ENCODE data around the gene CHML. TPM values are rescaled to one million over a fixed set of nuclear protein-coding genes. Genes with fewer than 3 reads are reported as not detected.

CHML gene
- total RNA-seq, 4 donors from 2014 or later = 8.0 to 14.3 (median 12.1) TPM

GRCh38 chr1:241612533-241613477 lies 27.4 kb downstream of the CHML start:
- Histone ChIP-seq H3K27ac (no peak overlapping the region), H3K27me3 (no peaks in the 10 kb centered on the region), H3K4me3 (no peak overlapping the region), H3K36me3 (no peaks in the 10 kb centered on the region), H3K9me3 (no peaks in the 10 kb centered on the region), H3K4me1 (peaks cover 13% of the 10 kb centered on the region)
- WGBS = 74% methylated on average over 9 of the region's 9 CpGs
- no peak for TF ChIP-seq CTCF (IDR thresholded peaks at IDR 0.05)
- no peak for TF ChIP-seq EP300 (IDR thresholded peaks at IDR 0.05)
- no peak for TF ChIP-seq POLR2A (IDR thresholded peaks at IDR 0.05)
- TF ChIP-seq POLR2AphosphoS5 (IDR thresholded peaks at IDR 0.05) = no peak
- no peak for DNase-seq (ENCODE audit: low spot score in 2 of 2)

DNA sequence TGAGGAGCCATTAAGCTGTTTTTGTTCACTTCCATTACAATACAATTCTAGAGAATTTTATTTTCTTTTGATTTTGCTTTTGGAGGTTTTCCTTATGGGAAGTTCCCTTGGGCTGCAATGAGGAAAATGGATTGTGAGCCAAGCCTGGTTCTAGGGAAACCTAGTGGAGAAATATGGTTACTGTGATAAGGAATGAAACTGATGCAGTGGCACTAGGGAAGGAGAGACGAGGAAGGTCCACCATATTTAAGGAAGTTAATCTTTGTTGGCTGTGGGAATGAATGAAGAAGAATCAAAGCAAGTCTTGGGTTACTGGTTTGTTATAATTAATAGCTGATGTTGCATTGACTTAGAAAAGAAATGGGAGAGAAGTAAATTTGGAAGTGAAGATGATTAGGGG lies 28.4 kb downstream of the CHML start:
- H3K27me3 ChIP-seq = no peaks in the 10 kb centered on the region
- WGBS = 85% methylated on average over 1 of the region's 1 CpG
- no peak for DNase-seq (ENCODE audit: low spot score in 2 of 2)
- H3K9me3 ChIP-seq = no peaks in the 10 kb centered on the region
- no peak overlapping the region for H3K27ac ChIP-seq
- H3K36me3 ChIP-seq = no peaks in the 10 kb centered on the region
- H3K4me3 ChIP-seq = no peak overlapping the region
- peaks cover 13% of the 10 kb centered on the region for H3K4me1 ChIP-seq
- no peak for TF ChIP-seq POLR2AphosphoS5 (IDR thresholded peaks at IDR 0.05)
- TF ChIP-seq POLR2A (IDR thresholded peaks at IDR 0.05) = no peak
- TF ChIP-seq CTCF (IDR thresholded peaks at IDR 0.05) = no peak
- no peak for TF ChIP-seq EP300 (IDR thresholded peaks at IDR 0.05)

DNA sequence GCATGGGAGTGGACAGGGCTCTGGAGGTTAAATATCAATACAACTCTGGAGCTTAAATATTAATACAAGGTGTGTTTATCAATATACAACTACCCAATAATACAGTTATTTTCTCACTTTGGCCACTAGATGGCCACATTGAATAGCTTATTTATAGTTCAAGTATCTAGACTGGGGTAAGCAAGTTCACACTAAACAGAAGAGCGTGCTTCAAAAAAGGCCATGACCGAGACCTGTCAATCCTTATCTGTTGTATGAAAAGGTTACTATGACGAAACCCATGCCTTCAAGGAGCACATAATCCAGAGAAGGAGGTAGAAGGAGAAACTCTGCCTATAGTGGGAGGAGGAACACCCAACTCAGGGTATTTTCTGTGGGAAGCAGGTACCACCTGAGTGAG lies 29.1 kb downstream of the CHML start:
- Histone ChIP-seq H3K4me1 (peaks cover 13% of the 10 kb centered on the region), H3K4me3 (no peak overlapping the region), H3K27me3 (no peaks in the 10 kb centered on the region), H3K9me3 (no peaks in the 10 kb centered on the region), H3K27ac (no peak overlapping the region), H3K36me3 (no peaks in the 10 kb centered on the region)
- no peak for DNase-seq (ENCODE audit: low spot score in 2 of 2)
- no peak for TF ChIP-seq EP300 (IDR thresholded peaks at IDR 0.05)
- TF ChIP-seq CTCF (IDR thresholded peaks at IDR 0.05) = peak in 1 of 2 donors; percentile 81
- TF ChIP-seq POLR2A (IDR thresholded peaks at IDR 0.05) = no peak
- no peak for TF ChIP-seq POLR2AphosphoS5 (IDR thresholded peaks at IDR 0.05)
- 7% methylated on average over 3 of the region's 3 CpGs for WGBS

DNA sequence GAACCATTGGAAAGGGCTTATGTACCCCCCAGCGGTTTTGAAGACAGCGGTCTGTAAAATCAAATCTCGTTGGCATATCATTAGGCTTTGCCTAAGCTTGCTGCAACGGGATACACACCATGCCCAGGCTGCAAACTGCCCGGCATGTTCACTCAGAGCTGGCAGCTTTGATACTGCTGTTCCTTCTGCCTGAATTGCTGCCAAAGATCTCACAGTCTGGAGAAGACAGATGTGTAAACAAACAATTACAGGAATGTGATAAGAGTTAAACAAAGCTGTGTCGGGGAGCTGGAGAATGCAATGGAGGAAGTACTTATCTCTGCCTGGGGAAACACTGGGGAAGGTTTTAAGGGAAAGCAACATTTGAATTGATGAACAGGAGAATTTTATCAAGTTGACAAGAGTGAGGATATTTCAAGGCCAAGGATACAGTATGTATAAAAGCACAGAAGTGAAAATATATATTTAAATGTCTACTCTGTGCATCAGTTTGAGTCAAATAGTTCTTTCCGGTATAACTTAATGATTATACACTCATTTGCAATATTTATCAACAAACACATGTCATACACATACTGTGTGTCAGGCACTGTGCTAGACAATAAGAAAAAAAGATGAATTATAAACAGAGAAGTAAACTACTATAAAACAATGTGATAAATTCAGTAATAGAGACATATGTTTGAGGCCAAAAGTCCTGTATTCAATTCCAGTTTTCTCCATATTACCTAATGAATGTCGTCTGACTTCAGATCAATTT lies 29.9 kb downstream of the CHML start:
- H3K9me3 ChIP-seq = no peaks in the 10 kb centered on the region
- H3K4me3 ChIP-seq = no peak overlapping the region
- TF ChIP-seq POLR2AphosphoS5 (IDR thresholded peaks at IDR 0.05) (no peak), POLR2A (IDR thresholded peaks at IDR 0.05) (no peak), CTCF (IDR thresholded peaks at IDR 0.05) (no peak), EP300 (IDR thresholded peaks at IDR 0.05) (no peak)
- 43% methylated on average over 8 of the region's 8 CpGs for WGBS
- H3K27ac ChIP-seq = no peak overlapping the region
- H3K27me3 ChIP-seq = no peaks in the 10 kb centered on the region
- DNase-seq (ENCODE audit: low spot score in 2 of 2) = no peak
- H3K36me3 ChIP-seq = no peaks in the 10 kb centered on the region
- H3K4me1 ChIP-seq = peaks cover 13% of the 10 kb centered on the region
